Suprapubic skin (tissue), 3 donors: Measurements from ENCODE around the gene GSTA1.
"Not testable (repeated sequence)": the region's sequence is repeated elsewhere in the genome, so short reads cannot be mapped to it uniquely, and the experiment has no call there.

Source experiments
- POLR2A ChIP-seq, 2 donors: fragments of 450-650 bp; IDR thresholded peaks; one replicate each; pipeline ENCODE4 v1.6.1; 2017; ENCODE audit warnings: antibody characterized with exemption in 2 of 2, mild to moderate bottlenecking in 2 of 2, moderate library complexity in 2 of 2
- TF ChIP-seq, protein P1 (sequence below), 2 donors: fragments of 200-600 bp in 1 of 2; fragments of 450-650 bp in 1 of 2; sonication (generic) in 1 of 2; IDR thresholded peaks; one replicate each; pipeline ENCODE4 v1.5.1; 2016 to 2019; ENCODE audit warnings: antibody characterized with exemption in 2 of 2, mild to moderate bottlenecking in 1 of 2, moderate library complexity in 1 of 2

DNA sequence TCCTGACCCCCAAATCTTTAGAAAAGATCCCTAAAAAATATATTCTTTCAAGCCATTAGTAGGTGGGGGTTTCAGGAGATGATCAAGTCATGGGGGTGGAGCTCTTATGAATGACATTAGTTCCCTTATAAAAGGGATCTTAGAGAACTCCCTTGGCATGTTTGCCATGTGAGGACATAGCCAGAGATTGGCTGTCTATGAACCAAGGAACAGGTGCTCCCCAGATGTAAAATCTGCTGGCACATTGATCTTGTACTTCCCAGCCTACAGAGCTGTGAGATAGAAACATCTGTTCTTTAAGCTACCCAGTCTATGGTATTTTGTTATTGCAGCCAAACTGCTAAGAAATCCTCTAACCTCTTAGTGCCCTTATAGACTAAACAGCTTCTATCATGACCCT lies 36.0 kb downstream of the GSTA1 start:
- TF ChIP-seq, protein P1, sequence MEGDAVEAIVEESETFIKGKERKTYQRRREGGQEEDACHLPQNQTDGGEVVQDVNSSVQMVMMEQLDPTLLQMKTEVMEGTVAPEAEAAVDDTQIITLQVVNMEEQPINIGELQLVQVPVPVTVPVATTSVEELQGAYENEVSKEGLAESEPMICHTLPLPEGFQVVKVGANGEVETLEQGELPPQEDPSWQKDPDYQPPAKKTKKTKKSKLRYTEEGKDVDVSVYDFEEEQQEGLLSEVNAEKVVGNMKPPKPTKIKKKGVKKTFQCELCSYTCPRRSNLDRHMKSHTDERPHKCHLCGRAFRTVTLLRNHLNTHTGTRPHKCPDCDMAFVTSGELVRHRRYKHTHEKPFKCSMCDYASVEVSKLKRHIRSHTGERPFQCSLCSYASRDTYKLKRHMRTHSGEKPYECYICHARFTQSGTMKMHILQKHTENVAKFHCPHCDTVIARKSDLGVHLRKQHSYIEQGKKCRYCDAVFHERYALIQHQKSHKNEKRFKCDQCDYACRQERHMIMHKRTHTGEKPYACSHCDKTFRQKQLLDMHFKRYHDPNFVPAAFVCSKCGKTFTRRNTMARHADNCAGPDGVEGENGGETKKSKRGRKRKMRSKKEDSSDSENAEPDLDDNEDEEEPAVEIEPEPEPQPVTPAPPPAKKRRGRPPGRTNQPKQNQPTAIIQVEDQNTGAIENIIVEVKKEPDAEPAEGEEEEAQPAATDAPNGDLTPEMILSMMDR (IDR thresholded peaks at IDR 0.05): not testable (repeated sequence)
- TF ChIP-seq POLR2A (IDR thresholded peaks at IDR 0.05): not testable (repeated sequence)
